Stimulated activated naive CD4-positive, alpha-beta T cell (primary cell): ENCODE results near the gene RGL4.

ENCODE experiments used
- DNase-seq, 6 experiments: peaks; one replicate each; lab custom pipeline; 2025; lab: John Stamatoyannopoulos, UW

The RGL4 gene

DNA sequence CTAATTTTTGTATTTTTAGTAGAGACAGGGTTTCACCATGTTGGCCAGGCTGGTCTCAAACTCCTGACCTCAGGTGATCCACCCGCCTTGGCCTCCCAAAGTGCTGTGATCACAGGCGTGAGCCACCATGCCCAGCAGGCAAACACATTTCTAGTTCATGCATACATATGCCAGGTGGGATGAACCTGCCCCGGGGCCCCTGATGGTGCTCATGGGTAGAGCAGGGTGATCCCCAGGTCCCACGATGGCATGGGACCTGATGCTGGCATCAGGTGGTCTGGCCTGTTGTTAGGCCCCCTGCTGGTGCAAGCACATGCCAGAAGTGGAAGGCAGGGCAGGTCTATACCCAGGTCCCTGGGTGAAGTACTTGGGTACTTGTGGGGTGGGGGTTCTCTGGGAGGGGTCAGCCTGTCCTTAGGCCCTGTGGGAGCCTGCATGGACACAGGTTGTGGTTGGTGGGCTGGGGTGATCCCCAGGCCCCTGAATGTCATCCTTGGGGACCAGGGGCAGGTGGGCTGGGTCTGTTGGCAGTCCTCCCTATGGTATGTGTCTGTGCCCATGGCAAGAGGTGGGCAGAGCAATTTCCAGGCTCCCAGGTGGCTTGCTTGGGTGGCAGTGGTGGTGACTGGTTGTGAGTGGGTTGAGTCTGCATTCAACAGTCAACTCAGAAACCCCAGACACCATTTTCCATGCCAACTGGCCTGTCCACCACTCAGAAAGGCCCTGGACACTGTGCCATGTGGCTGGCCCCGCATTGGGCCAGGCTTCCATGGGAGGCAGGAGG is 9.6 kb upstream of the RGL4 start:
- no peak for DNase-seq

DNA sequence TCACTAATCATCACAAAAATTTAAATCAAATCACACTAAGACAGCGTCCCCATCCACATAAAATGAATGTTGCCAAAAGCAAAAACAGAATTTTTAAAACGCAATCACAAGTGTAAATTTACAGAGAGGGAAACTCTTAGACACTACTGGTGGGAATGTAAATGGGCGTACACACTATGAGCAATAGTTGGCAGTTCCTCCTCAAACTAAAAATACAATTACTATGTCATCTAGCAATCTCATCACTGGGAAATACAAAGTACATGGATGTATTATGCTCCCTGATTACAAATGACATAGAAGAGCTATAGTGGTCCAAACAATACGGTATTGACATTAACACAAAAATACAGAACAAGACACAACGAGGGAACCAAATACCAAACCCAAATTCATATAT is 8.7 kb upstream of the RGL4 start:
- DNase-seq = no peak

DNA sequence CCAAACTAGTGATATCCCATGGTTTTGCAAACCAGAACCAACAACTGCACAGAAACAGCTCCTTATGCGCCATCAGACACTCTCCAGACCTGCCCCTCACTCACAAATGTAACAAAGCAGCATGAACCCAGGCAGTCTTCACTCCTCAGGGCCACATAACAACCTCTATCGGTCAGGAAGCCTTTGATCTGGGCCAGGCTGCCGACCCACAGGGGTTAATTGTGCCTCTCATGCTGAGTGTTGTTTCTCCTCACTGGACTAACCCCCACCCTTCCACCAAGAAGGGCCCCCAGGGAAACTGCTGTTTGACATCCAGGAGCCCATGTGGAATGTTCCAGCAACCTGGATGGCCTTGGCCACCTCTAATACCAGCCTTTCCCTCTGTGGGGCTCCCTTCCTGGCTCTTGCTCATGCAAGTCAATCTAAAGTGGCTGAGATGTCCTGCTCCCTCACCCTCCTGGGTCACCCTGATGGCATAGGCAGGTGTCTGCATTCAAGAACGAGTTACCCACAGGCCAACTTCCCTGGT is 7.9 kb upstream of the RGL4 start:
- DNase-seq = no peak

DNA sequence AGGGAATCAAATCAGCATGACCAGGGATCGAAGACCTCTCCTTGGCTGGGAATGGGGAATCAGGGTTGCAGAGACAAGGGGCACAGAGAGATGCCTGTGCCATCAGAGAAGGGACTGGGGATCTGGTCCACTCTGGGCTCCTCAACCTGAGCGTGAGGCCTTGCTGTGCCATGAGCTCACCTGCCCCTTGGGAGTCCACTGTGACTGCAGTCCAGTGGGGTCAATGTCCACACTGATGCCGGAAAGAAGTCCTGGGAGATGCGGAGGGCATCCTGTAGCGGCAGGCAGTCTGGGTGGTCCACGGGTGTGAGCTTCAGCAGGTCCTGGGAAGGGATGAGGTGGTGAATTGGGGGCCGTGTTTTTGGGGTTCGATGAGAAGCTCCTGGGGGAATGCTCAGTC is 7.3 kb upstream of the RGL4 start:
- no peak for DNase-seq

DNA sequence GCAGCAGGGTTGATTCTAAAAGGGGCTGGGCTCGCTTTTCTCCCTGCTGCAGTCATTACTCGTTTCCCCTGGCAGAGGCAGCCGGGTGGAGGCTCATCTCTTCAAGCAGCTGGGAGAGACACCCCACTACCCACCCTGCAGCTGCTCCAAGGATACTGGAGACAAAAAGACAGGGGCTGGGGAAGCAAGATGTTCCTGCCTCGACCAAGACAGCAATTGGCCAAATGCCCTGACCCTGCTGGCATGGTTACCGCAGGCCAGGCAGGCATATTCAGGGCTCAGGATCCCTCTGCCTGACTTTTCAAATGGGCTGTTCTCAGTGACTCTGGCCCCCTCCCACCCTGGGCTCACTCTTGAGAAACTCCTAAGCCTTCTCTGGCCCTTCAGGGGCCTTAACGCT is 6.8 kb upstream of the RGL4 start:
- DNase-seq = no peak

DNA sequence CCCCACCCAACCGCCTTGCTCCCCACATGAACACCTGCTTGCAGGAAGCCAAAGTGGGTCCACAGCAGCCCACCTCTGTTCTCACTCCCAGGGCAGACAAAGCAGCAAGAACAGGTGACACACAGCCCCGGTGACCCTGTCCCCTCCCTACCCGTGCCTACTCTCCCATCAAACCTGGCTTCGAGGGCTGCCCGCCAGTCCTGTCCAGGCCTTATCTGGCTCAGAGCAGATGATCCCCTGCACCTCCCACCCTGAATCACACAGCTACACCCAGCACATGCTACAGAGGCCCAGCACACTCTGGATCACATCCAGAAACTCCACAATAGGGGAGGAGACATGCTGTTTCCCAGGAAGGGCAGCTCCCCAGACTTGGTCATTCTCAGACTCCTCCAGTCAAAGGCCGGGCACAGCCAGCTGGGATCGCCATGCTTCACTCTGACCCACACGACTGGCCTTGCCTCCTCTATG is 6.2 kb upstream of the RGL4 start:
- DNase-seq = no peak

DNA sequence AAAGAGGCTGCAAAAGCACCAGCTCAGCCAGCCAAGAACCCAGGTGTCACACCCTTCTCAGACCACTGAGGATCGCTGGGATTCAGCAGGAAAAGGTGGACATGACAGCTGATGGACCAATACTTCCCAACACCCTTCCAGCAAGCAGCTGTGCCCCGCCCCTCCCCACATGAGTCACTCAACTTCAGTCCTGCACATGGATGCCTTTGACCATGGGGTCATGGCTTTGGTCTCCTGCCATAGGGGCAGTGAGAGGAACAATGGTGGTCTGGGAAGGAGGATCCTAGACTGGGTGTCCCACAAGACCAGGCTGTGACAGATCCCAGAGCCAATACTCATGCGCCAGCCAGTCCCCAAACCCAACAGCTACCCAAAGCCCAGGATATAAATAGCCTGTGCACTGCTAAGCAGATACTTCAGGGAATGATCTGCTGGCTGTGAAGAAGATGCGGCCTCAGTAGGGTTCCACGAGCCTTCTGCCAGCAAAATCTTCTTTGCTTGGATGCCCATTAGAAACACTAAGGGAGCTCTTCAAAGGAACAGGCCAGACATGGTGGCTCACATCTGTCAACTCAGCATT is 5.5 kb upstream of the RGL4 start:
- no peak for DNase-seq

DNA sequence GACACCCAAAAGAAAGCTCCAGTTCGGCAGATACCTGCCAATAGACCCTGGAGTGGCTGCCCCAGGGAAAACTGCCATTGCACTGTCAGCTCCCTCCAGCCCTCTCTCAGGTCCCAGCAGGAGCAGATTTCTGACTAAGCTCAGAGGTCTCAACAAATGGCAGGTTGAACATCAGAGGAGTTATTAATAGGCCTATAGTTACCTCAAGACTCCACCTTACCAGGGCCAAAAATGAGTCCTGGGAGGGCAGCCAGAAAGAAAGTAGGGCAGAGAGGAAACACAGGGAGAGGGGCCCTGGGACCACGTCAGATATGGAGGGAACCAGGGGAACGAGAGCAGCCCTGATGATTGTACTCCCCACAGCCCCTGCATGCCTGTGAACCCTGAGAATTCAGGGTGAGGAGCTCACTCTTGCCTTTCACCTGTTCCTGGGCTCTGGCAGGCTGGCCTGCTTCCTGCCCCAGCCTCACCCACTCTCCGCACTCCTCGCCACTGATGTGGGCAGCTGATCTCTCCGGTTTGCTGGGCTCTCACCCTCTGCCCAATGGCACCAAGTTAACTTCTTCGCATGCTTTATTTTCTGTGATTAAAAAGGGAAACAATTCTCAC is 4.3 kb upstream of the RGL4 start:
- no peak for DNase-seq

DNA sequence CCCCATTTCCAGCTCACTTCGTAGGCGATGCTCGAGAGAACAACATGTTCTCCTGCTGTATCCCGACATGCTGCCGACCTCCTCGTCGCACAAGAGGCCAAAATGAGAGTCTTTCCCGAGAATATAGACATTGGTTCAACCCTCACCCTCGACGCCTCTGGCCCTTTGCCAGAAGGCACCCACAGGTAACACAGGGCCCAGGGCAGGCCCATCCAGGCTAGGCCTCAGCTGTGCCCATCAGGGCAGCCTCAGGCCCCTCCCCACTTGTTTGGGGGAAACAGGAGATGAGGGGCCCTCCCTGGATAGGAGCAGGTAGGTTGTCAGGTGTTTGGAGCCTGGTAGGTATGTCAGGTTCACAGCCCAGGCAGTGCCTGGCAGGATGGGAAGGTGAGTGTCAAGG is 2.7 kb upstream of the RGL4 start:
- no peak for DNase-seq

DNA sequence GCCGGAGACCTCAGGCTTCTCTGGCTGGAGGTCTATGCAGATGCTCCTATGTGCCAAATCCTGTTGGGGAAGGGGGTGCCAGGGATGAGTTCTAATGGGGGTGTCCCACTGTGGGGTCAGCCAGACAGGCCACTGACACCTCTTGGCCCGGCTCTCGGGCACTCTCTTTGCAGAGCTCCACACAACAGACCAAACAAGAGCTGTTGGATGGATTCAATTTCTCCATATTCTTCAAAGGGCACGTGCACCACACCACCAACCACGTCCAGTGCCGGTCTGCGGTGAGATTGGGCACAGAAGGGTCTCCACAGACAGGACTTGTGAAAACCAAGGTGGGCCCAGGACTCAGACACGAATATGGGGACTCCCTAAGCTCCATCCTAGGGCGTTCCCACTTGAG is 2.2 kb upstream of the RGL4 start:
- DNase-seq = no peak

DNA sequence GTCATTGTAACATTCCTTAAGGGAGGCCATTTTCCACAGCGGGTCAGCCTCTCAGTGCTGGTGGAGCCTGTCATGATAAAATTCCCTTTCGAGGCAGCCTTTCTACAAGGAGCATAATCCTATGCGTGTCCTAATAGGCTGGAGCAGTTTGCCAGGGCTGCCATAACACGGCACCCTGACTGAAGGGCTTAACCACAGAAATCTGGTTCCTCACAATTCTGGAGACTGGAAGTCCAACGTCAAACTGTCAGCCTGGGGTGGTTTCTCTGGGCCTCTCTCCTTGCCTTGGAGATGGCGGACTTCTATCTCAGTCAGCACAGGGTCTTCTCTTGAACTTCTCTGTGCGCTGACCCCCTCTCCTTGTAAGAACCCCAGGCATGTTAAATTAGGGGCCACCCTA is 1.4 kb upstream of the RGL4 start:
- DNase-seq = no peak

DNA sequence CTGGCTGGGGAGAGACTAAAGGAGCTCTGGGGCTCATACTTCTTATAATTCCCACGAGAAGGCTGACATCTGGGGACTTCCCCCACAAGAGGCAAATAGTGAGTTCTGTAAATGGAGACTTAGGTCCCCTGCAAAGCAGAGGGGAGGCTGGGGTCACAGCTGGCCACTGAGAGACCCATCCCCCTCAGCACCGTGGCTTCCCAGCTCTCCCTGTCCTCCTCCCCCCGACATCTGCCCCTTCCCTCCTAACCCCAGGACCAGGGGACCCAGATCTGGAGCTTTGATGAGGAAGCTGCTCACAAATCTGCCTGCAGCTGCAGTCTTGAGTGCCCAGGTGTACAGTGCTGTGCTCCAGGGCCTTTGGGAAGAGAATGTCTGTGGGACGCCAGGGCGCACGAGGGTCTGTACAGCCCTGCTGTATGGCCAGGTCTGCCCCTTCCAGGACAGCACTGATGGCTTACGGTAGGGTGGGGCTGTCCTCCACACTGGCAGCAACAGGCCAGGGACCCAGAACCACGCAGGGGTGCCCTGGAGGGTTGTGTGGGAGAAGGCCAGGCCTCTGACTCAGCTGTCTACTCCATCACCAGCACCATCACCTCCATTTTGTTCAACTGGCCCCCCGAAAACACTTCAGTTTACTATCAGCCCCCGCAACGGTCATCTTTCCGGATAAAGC is 1.1 kb downstream of the RGL4 start:
- DNase-seq = no peak

DNA sequence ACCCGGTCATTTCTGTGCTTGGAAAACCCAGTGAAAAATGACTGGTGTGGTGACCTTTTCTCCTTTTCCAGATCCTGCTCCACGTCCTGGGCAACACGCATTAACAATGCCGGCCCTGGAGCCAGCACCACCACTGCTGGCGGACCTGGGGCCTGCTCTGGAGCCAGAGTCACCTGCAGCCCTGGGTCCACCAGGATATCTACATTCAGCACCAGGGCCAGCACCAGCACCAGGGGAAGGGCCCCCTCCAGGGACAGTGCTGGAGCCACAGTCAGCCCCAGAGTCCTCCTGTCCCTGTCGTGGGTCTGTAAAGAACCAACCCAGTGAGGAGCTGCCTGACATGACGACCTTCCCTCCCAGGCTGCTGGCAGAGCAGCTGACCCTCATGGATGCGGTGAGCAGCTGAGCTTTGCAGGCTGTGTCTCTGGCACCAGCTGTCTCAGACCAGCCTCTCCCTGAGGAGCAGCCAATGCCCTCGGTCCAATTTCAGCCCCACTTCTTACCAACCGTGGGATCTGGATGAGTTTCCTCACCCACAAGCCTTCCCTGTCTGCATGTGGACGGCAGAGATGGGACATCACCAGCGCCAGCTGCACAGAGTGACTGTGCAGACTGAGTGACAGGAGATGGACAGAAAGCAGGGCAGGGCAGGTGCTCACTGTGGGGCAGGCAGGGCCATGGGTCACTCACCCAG is 1.9 kb downstream of the RGL4 start:
- DNase-seq = no peak

DNA sequence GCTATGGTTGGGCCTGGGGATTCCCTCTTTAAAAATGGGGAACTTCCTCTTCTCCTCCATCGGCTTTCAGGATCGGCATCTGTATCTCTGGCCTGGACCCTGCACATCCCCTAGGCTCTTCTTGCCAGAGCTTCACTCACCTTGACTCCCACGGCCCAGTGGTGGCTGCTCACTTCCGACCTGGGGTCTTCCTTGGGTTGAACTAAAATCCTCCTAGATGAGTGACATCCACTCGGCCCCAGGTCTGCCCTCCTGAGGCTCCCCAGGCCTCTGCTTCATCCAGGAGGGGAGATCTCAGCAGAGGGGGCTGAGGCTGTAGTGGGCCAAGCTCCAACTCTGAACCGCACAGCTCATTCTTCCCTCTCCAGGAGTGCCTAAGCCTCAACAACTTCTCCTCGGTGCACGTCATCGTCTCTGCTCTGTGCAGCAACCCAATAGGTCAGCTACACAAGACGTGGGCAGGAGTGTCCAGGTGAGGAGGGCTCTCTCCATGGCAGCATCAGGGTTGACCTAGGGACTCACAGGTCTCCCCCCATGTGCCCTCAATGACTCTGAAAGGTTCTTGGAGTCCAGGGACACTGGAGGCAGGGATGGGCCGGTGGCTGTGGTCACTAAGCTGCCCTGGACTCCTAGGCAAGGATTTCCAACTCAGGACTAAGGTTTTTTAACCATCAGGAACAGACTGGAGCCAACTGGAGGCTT is 3.3 kb downstream of the RGL4 start:
- DNase-seq = no peak

DNA sequence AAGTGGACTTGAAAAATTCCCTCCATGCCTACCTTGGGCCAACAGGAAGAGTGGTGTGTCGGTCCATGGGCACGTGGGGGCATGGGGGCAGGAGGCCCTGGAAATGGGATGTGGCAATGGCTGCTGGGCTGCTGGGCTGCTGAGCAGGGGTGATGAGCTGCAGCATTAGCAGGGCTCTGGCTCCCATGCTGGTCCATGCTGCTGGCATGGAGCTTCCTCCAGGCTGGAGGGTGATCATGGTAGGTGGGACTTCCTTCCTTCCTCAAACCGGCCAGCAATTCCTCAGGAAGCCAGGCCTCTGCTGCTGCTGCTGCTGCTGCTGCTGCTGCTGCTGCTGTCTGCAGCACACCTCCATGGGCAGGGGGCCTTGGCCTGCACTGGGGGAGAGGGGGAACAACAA is 4.3 kb downstream of the RGL4 start:
- no peak for DNase-seq

DNA sequence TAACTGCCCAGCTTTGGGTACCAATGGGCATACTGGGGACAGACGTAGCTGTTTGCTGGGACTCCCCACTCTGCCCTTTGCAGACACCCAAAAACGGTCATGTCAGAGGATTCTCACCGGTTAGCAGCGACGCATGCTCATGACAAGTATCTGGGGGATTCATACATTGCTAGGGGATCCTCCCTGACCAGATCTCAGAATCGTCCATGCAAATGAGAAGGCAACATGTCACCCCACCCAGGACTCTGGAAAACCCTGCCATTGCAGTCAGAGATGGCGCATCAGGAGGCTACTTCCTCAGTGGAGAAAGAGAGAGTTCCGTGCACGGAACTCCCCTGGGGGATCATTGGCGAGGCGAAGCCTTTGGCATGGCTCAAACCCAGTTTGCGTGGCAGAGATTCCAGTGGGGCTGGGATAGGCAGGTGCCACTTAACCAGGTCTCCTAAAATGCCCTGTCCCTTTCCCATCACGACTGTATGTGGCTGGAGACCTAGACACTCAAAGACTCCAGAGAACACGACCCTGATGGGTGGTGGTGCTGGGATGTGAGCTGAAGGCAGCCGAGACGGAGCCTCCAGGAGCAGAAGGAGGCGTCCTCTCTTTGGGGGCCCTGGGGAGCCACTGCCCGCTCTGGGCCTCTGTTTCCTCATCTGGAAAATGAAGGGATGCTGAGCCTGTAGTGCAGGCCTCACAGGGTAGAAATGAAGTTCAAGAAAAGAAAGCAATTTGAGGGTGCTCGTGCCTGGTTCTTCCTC is 4.9 kb downstream of the RGL4 start:
- no peak for DNase-seq

DNA sequence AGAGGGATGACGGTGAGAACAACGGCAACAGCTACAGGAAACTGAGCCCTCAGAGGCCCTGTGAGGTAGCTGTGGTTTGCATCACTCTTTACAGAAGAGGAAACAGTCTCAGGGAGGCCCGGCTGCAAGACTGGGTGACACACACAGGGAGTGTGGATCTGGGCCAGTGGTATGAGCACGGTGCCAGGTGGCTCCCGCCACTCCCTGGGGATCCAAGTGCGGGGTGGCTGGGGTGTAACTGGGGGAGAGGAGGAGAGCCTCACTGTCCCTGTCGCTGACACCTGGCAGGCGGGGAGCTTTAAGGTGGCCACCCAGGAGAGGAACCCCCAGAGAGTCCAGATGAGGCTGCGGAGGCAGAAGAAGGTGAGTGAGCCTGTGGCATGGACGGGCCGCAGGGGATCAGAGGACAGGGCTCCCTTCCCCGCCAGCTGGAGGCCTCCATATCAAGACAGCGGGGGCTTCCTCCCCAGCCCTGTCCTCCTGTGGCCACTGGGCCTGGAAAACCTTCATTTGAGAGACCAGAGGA is 5.6 kb downstream of the RGL4 start:
- peak; percentile 55 to 88 (median 74) for DNase-seq

DNA sequence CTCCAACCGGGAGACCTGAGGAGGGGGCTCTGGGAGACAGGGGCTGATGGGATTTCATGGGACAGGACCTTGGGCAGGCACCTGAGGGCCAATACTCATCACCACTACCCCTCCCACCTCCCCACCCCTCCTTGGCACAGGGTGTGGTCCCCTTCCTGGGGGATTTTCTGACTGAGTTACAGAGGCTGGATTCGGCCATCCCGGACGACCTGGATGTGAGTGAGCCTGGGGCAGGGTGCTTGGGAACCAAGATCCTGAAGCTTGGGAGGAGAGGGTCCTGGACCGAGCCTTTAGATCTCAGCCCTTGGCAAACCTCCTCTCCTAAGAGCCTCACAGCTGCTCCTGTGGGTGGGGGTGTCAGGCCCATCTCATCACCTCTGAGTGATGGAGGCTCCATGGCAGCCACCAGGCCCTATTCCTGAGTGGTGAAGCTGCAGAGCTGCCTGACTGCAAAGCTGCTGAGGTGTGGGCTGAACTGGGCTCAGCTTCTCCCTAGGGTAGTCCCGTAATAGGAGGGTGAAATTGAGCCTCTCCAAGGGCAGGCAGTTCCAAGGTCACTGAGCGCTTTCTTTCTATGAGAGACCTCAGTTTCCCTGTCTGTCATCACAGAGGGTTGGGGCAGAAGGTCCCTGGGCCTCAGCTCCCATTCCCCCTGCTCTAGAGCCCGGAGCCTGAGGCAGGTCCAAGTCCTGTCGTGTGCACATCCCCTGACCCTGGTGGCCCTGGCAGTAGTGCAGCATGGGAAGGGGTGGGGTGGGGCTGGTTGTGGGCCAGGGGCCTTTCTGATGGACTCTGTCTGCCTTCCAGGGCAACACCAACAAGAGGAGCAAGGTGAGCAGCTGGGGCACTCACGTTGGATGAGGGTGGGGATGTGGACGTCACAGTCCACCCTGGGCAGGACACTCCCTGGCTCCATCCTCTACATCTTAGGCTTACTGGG is 6.5 kb downstream of the RGL4 start:
- peak in 2 of 6 experiments; percentile 5 to 10 for DNase-seq

DNA sequence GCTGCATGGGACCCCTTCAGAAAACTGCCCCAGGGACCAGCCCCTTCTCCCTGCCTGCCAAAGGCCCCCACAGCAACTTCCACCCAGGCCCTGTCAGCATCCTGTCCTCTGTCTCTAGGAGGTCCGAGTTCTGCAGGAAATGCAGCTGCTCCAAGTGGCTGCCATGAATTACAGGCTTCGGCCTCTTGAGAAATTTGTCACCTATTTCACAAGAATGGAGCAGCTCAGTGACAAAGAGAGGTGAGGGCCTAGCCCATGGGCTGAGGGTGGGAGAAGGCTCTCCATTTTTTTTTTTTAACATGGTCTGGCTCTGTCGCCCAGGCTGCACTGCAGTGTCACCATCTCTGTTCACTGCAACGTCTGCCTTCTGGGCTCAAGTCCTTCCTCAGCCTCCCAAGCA is 7.3 kb downstream of the RGL4 start:
- no peak for DNase-seq
